HL-60 (cell line): ENCODE results near the gene ELMOD3.

Experiments used
- DNase-seq, 2 experiments: peaks; one replicate each; pipeline ENCODE4 v3.0.0-alpha.2; 2010 to 2020; ENCODE audit warnings: low read depth in 1 of 2, low spot score in 1 of 2
- H3K27ac ChIP-seq: fragments of 250-450 bp; sonication (Bioruptor Pico); replicated peaks from 2 replicates; pipeline ENCODE4 v1.5.1; 2020; ENCODE audit warnings: mild to moderate bottlenecking, moderate library complexity
- H3K27me3 ChIP-seq: fragments of 250-450 bp; sonication (Bioruptor Pico); 2 replicates; pipeline ENCODE4 v1.5.1; 2021; ENCODE audit warnings: mild to moderate bottlenecking, moderate library complexity; ENCODE audit not compliant: insufficient read depth, poor library complexity, severe bottlenecking
- H3K4me3 ChIP-seq: replicated peaks from 2 replicates; pipeline ENCODE4 v1.5.1; 2011; ENCODE audit warnings: mild to moderate bottlenecking, control low read depth, low read length; ENCODE audit not compliant: insufficient read depth
- GABPA ChIP-seq: IDR thresholded peaks from 2 replicates; pipeline ENCODE4 v1.6.1; 2012; ENCODE audit warnings: low read depth
- POLR2AphosphoS5 ChIP-seq: IDR thresholded peaks from 2 replicates; pipeline ENCODE4 v1.6.1; 2012; ENCODE audit warnings: low read depth
- REST ChIP-seq: IDR thresholded peaks from 2 replicates; pipeline ENCODE4 v1.6.1; 2012; ENCODE audit warnings: low read depth; ENCODE audit not compliant: insufficient replicate concordance
- SPI1 ChIP-seq: IDR thresholded peaks from 2 replicates; pipeline ENCODE4 v1.6.1; 2012; ENCODE audit warnings: low read depth, mild to moderate bottlenecking, borderline replicate concordance
- TF ChIP-seq, protein P1 (sequence below): IDR thresholded peaks from one replicate; pipeline ENCODE4 v1.5.1; 2011; ENCODE audit warnings: low read length, control low read depth, inconsistent platforms; ENCODE audit not compliant: insufficient read depth

The ELMOD3 gene

GRCh38 chr2:85400541-85401463 lies 46.2 kb downstream of the ELMOD3 start:
- no peak for DNase-seq
- no peak for TF ChIP-seq POLR2AphosphoS5
- TF ChIP-seq, protein P1, sequence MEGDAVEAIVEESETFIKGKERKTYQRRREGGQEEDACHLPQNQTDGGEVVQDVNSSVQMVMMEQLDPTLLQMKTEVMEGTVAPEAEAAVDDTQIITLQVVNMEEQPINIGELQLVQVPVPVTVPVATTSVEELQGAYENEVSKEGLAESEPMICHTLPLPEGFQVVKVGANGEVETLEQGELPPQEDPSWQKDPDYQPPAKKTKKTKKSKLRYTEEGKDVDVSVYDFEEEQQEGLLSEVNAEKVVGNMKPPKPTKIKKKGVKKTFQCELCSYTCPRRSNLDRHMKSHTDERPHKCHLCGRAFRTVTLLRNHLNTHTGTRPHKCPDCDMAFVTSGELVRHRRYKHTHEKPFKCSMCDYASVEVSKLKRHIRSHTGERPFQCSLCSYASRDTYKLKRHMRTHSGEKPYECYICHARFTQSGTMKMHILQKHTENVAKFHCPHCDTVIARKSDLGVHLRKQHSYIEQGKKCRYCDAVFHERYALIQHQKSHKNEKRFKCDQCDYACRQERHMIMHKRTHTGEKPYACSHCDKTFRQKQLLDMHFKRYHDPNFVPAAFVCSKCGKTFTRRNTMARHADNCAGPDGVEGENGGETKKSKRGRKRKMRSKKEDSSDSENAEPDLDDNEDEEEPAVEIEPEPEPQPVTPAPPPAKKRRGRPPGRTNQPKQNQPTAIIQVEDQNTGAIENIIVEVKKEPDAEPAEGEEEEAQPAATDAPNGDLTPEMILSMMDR = no peak
- no peak overlapping the region for H3K4me3 ChIP-seq
- H3K27ac ChIP-seq = peak overlapping the region; percentile 71; the same call in 1 of the 2 replicates
- H3K27me3 ChIP-seq = no peaks in the 10 kb centered on the region

- H3K27ac ChIP-seq = peak overlapping the region; percentile 71
- TF ChIP-seq REST (no peak), POLR2AphosphoS5 (no peak), GABPA (no peak), SPI1 (no peak)
- TF ChIP-seq, protein P1 = no peak
- H3K4me3 ChIP-seq = no peak overlapping the region
Observed at GRCh38 chr2:85401464-85401805, 46.9 kb downstream of the ELMOD3 start.

DNA sequence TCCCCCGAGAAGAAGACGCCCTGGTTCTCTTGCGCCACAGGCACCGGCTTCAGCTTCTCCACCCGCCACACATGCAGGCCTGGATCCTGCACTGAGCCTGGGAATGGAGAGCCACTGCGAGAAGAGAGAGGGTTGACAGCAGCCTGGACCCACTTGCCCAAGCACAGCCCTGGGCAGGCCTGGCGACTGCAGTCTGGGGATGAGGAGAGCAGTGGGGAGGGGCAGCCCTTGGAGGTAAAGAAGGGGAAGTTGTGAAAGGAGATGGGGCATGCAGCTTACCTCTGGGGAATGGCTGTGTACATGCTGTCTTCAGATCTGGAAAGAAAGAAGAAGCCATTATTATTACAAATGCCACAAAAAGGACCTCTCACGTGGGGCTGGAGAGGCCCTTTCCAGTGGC lies 47.3 kb downstream of the ELMOD3 start:
- no peak overlapping the region for H3K4me3 ChIP-seq
- no peaks in the 10 kb centered on the region for H3K27me3 ChIP-seq
- H3K27ac ChIP-seq = peak overlapping the region; percentile 71
- peak; percentile 49 to 91 for DNase-seq
- peak; percentile 51; the same call in 1 of the 2 replicates for TF ChIP-seq SPI1
- TF ChIP-seq POLR2AphosphoS5 = 0 out of 2 replicates have a peak, but pooled peaks have one; percentile 22
- TF ChIP-seq GABPA = no peak
- peak; percentile 18 for TF ChIP-seq REST
- TF ChIP-seq, protein P1 = no peak

More at GRCh38 chr2:85401464-85401805, 46.9 kb downstream of the ELMOD3 start:
- no peaks in the 10 kb centered on the region for H3K27me3 ChIP-seq
- DNase-seq = no peak
